ENCODE data around the gene CLK3.

DNA sequence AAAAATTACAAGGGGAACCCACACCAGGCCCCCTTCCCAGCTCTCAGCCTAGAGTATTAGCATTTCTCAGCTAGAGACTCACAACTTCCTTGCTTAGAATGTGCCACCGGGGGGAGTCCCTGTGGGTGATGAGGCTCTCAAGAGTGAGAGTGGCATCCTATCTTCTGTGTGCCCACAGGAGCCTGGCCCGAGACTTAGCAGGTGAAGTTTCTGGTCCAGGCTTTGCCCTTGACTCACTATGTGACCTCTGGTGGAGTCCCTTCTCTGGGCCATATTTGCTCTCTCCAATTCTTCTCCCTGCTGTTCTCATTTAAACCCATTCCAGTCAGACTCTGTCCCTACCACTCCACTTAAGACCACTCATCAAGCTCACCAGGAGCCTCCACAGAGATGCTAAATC is 18.1 kb downstream of the CLK3 start:
- no peak for TF ChIP-seq SUZ12 (IDR thresholded peaks at IDR 0.05; ENCODE audit: extremely low read depth, insufficient read depth, insufficient read length)
- no peak for TF ChIP-seq ZNF274 (IDR thresholded peaks at IDR 0.05; ENCODE audit: low read depth, low read length)

Measured in NT2/D1 (cell line).